ENCODE data around the gene GALNT6.

DNA sequence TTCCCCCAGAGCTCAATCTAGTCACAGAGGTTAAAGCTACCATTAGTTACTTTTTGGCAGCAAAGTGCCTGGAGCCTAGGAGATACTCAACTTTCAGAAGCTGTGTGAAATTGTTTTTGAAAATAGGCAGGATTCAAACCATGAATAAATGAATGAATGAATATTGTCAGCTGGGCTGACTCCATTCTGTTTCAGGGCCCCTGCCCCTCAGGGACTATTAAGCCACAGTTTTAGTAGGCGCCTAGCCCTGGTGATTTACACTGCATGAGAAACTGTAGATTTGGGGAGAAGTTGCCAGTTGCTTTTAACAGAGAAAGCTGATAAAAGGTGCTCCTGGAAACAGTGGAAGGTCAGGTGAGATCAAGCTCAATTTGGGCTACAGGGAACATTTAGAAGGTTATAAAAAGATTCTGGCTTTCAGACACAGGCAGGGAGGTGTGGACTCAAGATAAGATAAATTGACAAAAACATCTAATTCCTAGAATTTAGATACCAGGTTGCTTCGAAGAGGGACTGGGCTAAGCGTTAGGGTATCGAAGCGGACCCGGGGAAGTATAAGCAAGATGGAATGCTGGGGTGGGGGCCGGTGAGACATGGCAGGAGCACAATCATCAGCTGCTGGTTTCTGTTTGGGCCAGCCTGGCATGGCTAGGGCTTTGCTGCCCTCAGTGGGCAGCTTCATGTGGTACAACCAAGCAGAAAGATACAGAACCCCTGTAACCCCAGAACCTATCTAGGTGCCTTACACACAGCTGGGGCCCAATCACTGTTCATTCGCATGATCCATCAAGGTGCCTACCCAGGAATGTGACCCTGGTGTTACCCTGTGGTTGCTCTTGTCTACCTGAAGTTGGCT, 29.8 kb downstream of the GALNT6 start:
- TF ChIP-seq, protein P1, sequence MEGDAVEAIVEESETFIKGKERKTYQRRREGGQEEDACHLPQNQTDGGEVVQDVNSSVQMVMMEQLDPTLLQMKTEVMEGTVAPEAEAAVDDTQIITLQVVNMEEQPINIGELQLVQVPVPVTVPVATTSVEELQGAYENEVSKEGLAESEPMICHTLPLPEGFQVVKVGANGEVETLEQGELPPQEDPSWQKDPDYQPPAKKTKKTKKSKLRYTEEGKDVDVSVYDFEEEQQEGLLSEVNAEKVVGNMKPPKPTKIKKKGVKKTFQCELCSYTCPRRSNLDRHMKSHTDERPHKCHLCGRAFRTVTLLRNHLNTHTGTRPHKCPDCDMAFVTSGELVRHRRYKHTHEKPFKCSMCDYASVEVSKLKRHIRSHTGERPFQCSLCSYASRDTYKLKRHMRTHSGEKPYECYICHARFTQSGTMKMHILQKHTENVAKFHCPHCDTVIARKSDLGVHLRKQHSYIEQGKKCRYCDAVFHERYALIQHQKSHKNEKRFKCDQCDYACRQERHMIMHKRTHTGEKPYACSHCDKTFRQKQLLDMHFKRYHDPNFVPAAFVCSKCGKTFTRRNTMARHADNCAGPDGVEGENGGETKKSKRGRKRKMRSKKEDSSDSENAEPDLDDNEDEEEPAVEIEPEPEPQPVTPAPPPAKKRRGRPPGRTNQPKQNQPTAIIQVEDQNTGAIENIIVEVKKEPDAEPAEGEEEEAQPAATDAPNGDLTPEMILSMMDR (conservative IDR thresholded peaks at IDR 0.05; ENCODE audit: low read length), result peak; percentile 35
- no peak for TF ChIP-seq EZH2phosphoT487 (IDR thresholded peaks at IDR 0.05; ENCODE audit: borderline replicate concordance)

All from Loucy (cell line).